Liver (tissue), 9 donors: ENCODE measurements around the gene FAM83D. TPM values are rescaled to one million over a fixed set of nuclear protein-coding genes. Genes with fewer than 3 reads are reported as not detected.

Source experiments
- DNase-seq: peaks from one replicate; pipeline ENCODE4 v3.0.0-alpha.2; 2017; ENCODE audit warnings: low spot score
- H3K27ac ChIP-seq, 2 donors: one replicate each; pipeline ENCODE4 v1.7.0; 2013; ENCODE audit warnings: inconsistent platforms in 2 of 2, low read length in 2 of 2, control low read depth in 1 of 2, low read depth in 1 of 2, mild to moderate bottlenecking in 1 of 2
- H3K27me3 ChIP-seq, 4 donors: one replicate each; pipeline versions ENCODE4 v1.6.1 to v1.7.0; 2013; ENCODE audit warnings: low read length in 3 of 4, inconsistent platforms in 1 of 4, mild to moderate bottlenecking in 1 of 4, moderate library complexity in 1 of 4; ENCODE audit not compliant: control insufficient read depth in 4 of 4, insufficient read depth in 4 of 4
- H3K36me3 ChIP-seq, 4 donors: one replicate each; pipeline versions ENCODE4 v1.6.1 to v1.7.0; 2013; ENCODE audit warnings: low read length in 3 of 4, mild to moderate bottlenecking in 3 of 4, low read depth in 1 of 4, moderate library complexity in 1 of 4; ENCODE audit not compliant: control insufficient read depth in 4 of 4, insufficient read depth in 3 of 4
- H3K4me1 ChIP-seq, 4 donors: one replicate each; pipeline versions ENCODE4 v1.6.1 to v1.7.0; 2013; ENCODE audit warnings: low read length in 3 of 4, mild to moderate bottlenecking in 3 of 4, moderate library complexity in 1 of 4; ENCODE audit not compliant: control insufficient read depth in 4 of 4, insufficient read depth in 4 of 4
- H3K4me3 ChIP-seq, 3 donors: one replicate each; pipeline versions ENCODE4 v1.6.1 to v1.7.0; 2013; ENCODE audit warnings: low read length in 3 of 3, control low read depth in 1 of 3, low read depth in 1 of 3, mild to moderate bottlenecking in 1 of 3
- H3K9ac ChIP-seq, 2 donors: one replicate each; pipeline ENCODE4 v1.7.0; 2013; ENCODE audit warnings: low read length in 2 of 2, mild to moderate bottlenecking in 2 of 2, moderate library complexity in 2 of 2, control low read depth in 1 of 2, low read depth in 1 of 2
- H3K9me3 ChIP-seq, 4 donors: one replicate each; pipeline versions ENCODE4 v1.6.1 to v1.7.0; 2013; ENCODE audit warnings: low read length in 3 of 4; ENCODE audit not compliant: control insufficient read depth in 4 of 4
- FOXA2 ChIP-seq: IDR thresholded peaks from 2 replicates; pipeline ENCODE4 v1.6.1; 2016; ENCODE audit warnings: antibody characterized with exemption
- GABPA ChIP-seq, 2 donors: IDR thresholded peaks in 1 of 2; conservative IDR thresholded peaks in 1 of 2; 2 replicates each; pipeline ENCODE4 v1.6.1; 2016; ENCODE audit warnings: antibody characterized with exemption in 2 of 2, mild to moderate bottlenecking in 1 of 2, moderate library complexity in 1 of 2
- JUND ChIP-seq, 2 donors: IDR thresholded peaks; 2 replicates each; pipeline ENCODE4 v1.6.1; 2016; ENCODE audit warnings: antibody characterized with exemption in 2 of 2
- RAD21 ChIP-seq, 2 donors: IDR thresholded peaks; 2 replicates each; pipeline ENCODE4 v1.6.1; 2016; ENCODE audit warnings: antibody characterized with exemption in 2 of 2, mild to moderate bottlenecking in 2 of 2
- SP1 ChIP-seq: IDR thresholded peaks from 2 replicates; pipeline ENCODE4 v1.6.1; 2018; ENCODE audit warnings: antibody characterized with exemption, mild to moderate bottlenecking
- TAF1 ChIP-seq: conservative IDR thresholded peaks from 2 replicates; pipeline ENCODE4 v1.6.1; 2016; ENCODE audit warnings: antibody characterized with exemption, mild to moderate bottlenecking
- YY1 ChIP-seq: IDR thresholded peaks from 2 replicates; pipeline ENCODE4 v1.6.1; 2016; ENCODE audit warnings: antibody characterized with exemption, mild to moderate bottlenecking
- WGBS: extraction: QIAGEN DNeasy Blood & Tissue Kit; methylation state at CpG from one replicate; pipeline ENCODE4 v1.1.7; 2013; 5-methylcytosine and 5-hydroxymethylcytosine counted together
- polyA plus RNA-seq, 2 donors: library from polyadenylated mRNA; stranded (reverse) in 1 of 2; unstranded in 1 of 2; fragments of 200-250 nt in 1 of 2; fragments of >200 nt in 1 of 2; fragmentation: Nextera tagmentation in 1 of 2; extraction: Ambion mirVana in 1 of 2; gene quantifications; one replicate each; pipeline versions ENCODE4 v1.2.1 to v1.2.3, GENCODE V29; 2013 to 2015
- total RNA-seq, 2 donors: library from RNA; depleted of rRNA; stranded (reverse); fragments of >200 nt; gene quantifications; one replicate each; pipeline ENCODE4 v1.2.3, GENCODE V29; 2014
- TF ChIP-seq, protein P1 (sequence below): IDR thresholded peaks from 2 replicates; pipeline ENCODE4 v1.6.1; 2016; ENCODE audit warnings: antibody characterized with exemption
- TF ChIP-seq, protein P2 (sequence below): IDR thresholded peaks from 2 replicates; pipeline ENCODE4 v1.6.1; 2016; ENCODE audit warnings: antibody characterized with exemption
- TF ChIP-seq, protein P3 (sequence below): fragments of 150-350 bp; IDR thresholded peaks from 2 replicates; pipeline ENCODE4 v1.5.1; 2017; ENCODE audit warnings: improper control_type of control experiment, low read depth, low read length; ENCODE audit not compliant: missing input control
- TF ChIP-seq, protein P4 (sequence below): IDR thresholded peaks from 2 replicates; pipeline ENCODE4 v1.6.1; 2016; ENCODE audit warnings: antibody characterized with exemption
- TF ChIP-seq, protein P5 (sequence below): IDR thresholded peaks from 2 replicates; pipeline ENCODE4 v1.6.1; 2016; ENCODE audit warnings: antibody characterized with exemption, mild to moderate bottlenecking
- donor health status: healthy.
- donor health status: healthy.
- donor health status: healthy.
- donor health status: healthy.
- donor health status: healthy.

FAM83D gene
- total and polyA plus RNA-seq, 4 donors = 1.1 to 28.2 (median 2.7) TPM

DNA sequence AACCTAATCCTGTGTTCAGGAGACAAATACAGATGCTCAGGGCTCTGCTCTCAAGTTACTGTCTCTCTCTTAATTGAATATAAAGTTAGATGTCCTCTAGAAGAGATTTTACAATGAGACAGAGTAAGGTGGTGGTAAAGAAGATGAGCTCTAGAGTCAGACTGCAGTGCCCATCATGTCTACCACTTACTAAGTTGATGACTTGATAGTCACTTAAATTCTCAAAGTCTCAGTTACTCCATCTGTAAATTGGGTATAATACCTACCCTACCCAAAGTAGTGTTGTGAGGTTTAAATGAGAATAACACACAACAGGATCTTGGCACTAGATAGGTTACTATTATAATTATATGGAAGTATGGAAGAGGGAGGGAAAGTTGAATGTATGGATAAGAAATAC lies 37.5 kb downstream of the FAM83D start:
- TF ChIP-seq, protein P1, sequence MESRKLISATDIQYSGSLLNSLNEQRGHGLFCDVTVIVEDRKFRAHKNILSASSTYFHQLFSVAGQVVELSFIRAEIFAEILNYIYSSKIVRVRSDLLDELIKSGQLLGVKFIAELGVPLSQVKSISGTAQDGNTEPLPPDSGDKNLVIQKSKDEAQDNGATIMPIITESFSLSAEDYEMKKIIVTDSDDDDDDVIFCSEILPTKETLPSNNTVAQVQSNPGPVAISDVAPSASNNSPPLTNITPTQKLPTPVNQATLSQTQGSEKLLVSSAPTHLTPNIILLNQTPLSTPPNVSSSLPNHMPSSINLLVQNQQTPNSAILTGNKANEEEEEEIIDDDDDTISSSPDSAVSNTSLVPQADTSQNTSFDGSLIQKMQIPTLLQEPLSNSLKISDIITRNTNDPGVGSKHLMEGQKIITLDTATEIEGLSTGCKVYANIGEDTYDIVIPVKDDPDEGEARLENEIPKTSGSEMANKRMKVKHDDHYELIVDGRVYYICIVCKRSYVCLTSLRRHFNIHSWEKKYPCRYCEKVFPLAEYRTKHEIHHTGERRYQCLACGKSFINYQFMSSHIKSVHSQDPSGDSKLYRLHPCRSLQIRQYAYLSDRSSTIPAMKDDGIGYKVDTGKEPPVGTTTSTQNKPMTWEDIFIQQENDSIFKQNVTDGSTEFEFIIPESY = no peak
- TF ChIP-seq, protein P2, sequence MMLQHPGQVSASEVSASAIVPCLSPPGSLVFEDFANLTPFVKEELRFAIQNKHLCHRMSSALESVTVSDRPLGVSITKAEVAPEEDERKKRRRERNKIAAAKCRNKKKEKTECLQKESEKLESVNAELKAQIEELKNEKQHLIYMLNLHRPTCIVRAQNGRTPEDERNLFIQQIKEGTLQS = no peak
- TF ChIP-seq JUND (IDR thresholded peaks at IDR 0.05) (no peak), TAF1 (no peak), GABPA (IDR thresholded peaks at IDR 0.05 in 1 of 2, conservative IDR thresholded peaks at IDR 0.05 in 1 of 2) (no peak), FOXA2 (no peak)
- TF ChIP-seq, protein P3, sequence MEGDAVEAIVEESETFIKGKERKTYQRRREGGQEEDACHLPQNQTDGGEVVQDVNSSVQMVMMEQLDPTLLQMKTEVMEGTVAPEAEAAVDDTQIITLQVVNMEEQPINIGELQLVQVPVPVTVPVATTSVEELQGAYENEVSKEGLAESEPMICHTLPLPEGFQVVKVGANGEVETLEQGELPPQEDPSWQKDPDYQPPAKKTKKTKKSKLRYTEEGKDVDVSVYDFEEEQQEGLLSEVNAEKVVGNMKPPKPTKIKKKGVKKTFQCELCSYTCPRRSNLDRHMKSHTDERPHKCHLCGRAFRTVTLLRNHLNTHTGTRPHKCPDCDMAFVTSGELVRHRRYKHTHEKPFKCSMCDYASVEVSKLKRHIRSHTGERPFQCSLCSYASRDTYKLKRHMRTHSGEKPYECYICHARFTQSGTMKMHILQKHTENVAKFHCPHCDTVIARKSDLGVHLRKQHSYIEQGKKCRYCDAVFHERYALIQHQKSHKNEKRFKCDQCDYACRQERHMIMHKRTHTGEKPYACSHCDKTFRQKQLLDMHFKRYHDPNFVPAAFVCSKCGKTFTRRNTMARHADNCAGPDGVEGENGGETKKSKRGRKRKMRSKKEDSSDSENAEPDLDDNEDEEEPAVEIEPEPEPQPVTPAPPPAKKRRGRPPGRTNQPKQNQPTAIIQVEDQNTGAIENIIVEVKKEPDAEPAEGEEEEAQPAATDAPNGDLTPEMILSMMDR = no peak

DNA sequence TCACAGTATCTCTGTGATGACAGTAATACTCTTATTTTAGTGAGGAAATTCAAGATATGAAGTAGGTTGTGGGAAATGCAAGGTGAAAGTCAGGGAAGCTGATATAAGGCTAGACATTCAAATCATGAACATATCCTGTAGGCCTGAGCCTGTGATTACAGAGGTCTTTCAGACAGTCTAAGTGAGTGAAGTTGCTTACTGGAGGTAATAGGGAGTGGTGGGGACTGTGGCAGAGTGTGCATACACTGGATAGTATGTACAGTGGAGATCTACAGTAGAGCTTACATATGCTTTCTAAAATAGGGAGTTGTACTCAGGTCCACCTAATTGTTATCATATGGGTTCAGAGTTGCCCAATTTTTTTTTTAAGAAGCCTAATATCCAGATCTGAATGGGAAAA lies 39.0 kb downstream of the FAM83D start:
- H3K9ac ChIP-seq = no peak overlapping the region
- H3K36me3 ChIP-seq = peaks cover 0 to 4% (median 2%) of the 10 kb centered on the region in 4 donors
- no peak overlapping the region for H3K27ac ChIP-seq
- peaks cover 2 to 20% (median 17%) of the 10 kb centered on the region in 4 donors for H3K4me1 ChIP-seq
- H3K27me3 ChIP-seq = no peaks in the 10 kb centered on the region
- no peaks in the 10 kb centered on the region for H3K9me3 ChIP-seq
- TF ChIP-seq YY1 = no peak
- TF ChIP-seq JUND (IDR thresholded peaks at IDR 0.05) = no peak
- no peak for TF ChIP-seq RAD21 (IDR thresholded peaks at IDR 0.05)
- DNase-seq = no peak
- no peak overlapping the region for H3K4me3 ChIP-seq

More for the DNA sequence above, 37.5 kb downstream of the FAM83D start:
- Histone ChIP-seq H3K27me3 (no peaks in the 10 kb centered on the region), H3K4me3 (no peak overlapping the region), H3K9ac (no peak overlapping the region), H3K9me3 (no peaks in the 10 kb centered on the region), H3K4me1 (peaks cover 2 to 20% (median 17%) of the 10 kb centered on the region in 4 donors), H3K36me3 (no peaks in the 10 kb centered on the region), H3K27ac (no peak overlapping the region)
- DNase-seq = no peak

DNA sequence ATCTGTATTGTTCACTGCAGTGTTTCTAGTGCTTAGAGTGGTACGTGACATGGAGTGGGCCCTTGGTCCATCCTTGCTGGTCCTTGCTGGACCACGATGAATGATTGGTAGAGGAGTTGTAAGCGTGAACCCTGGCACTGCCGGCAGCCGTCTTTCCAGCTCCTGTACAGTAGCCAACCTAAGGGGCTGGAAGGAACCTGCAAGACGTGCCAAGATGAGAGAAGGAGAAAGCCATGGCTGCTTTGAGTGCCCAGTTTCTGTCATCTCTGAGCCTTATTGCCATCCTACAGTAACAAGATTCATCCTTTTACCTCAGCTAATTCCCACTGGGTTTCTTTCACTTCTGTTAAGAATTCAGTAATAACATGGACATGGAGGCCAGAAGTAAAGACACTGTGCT lies 41.9 kb downstream of the FAM83D start:
- no peak overlapping the region for H3K9ac ChIP-seq

More for the DNA sequence above, 41.9 kb downstream of the FAM83D start:
- H3K27ac ChIP-seq = no peak overlapping the region
- H3K4me1 ChIP-seq = peaks cover 0 to 5% (median 4%) of the 10 kb centered on the region in 4 donors
- 95% methylated on average over 6 of the region's 6 CpGs for WGBS
- H3K27me3 ChIP-seq = no peaks in the 10 kb centered on the region
- no peak overlapping the region for H3K4me3 ChIP-seq
- DNase-seq = no peak
- TF ChIP-seq, protein P4, sequence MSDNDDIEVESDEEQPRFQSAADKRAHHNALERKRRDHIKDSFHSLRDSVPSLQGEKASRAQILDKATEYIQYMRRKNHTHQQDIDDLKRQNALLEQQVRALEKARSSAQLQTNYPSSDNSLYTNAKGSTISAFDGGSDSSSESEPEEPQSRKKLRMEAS = no peak
- TF ChIP-seq, protein P5, sequence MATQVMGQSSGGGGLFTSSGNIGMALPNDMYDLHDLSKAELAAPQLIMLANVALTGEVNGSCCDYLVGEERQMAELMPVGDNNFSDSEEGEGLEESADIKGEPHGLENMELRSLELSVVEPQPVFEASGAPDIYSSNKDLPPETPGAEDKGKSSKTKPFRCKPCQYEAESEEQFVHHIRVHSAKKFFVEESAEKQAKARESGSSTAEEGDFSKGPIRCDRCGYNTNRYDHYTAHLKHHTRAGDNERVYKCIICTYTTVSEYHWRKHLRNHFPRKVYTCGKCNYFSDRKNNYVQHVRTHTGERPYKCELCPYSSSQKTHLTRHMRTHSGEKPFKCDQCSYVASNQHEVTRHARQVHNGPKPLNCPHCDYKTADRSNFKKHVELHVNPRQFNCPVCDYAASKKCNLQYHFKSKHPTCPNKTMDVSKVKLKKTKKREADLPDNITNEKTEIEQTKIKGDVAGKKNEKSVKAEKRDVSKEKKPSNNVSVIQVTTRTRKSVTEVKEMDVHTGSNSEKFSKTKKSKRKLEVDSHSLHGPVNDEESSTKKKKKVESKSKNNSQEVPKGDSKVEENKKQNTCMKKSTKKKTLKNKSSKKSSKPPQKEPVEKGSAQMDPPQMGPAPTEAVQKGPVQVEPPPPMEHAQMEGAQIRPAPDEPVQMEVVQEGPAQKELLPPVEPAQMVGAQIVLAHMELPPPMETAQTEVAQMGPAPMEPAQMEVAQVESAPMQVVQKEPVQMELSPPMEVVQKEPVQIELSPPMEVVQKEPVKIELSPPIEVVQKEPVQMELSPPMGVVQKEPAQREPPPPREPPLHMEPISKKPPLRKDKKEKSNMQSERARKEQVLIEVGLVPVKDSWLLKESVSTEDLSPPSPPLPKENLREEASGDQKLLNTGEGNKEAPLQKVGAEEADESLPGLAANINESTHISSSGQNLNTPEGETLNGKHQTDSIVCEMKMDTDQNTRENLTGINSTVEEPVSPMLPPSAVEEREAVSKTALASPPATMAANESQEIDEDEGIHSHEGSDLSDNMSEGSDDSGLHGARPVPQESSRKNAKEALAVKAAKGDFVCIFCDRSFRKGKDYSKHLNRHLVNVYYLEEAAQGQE = no peak
- TF ChIP-seq SP1 (no peak), YY1 (no peak), JUND (IDR thresholded peaks at IDR 0.05) (no peak), RAD21 (IDR thresholded peaks at IDR 0.05) (no peak)
- TF ChIP-seq, protein P1 = no peak
- peaks cover 0 to 8% (median 5%) of the 10 kb centered on the region in 4 donors for H3K36me3 ChIP-seq
- no peaks in the 10 kb centered on the region for H3K9me3 ChIP-seq
